GM23248 (cell line): ENCODE results near the gene WBP1L. TPM values are rescaled to one million over a fixed set of nuclear protein-coding genes. Genes with fewer than 3 reads are reported as not detected.
"Not testable (repeated sequence)": the region's sequence is repeated elsewhere in the genome, so short reads cannot be mapped to it uniquely, and the experiment has no call there.

ENCODE experiments used
- DNase-seq: peaks from one replicate; pipeline ENCODE4 v3.0.0-alpha.2; 2015
- H2AFZ ChIP-seq: fragments of 200-600 bp; sonication (generic); 2 replicates; pipeline ENCODE4 v1.6.1; 2016; ENCODE audit warnings: antibody characterized with exemption
- H3F3A ChIP-seq: fragments of 200-600 bp; sonication (generic); 2 replicates; pipeline ENCODE4 v1.6.1; 2016; ENCODE audit warnings: mild to moderate bottlenecking, antibody characterized with exemption, mixed run types; ENCODE audit not compliant: insufficient read depth
- H3K27ac ChIP-seq: fragments of 200-600 bp; sonication (generic); 2 replicates; pipeline ENCODE4 v1.5.1; 2016; ENCODE audit warnings: mild to moderate bottlenecking
- H3K27me3 ChIP-seq: fragments of 200-600 bp; sonication (generic); replicated peaks from 2 replicates; pipeline ENCODE4 v1.6.1; 2016; ENCODE audit warnings: mild to moderate bottlenecking; ENCODE audit not compliant: insufficient read depth
- H3K36me3 ChIP-seq: fragments of 200-600 bp; sonication (generic); 2 replicates; pipeline ENCODE4 v1.6.1; 2016; ENCODE audit warnings: low read depth, mild to moderate bottlenecking
- H3K4me1 ChIP-seq: fragments of 200-600 bp; sonication (generic); 2 replicates; pipeline ENCODE4 v1.6.1; 2016; ENCODE audit warnings: mild to moderate bottlenecking; ENCODE audit not compliant: insufficient read depth
- H3K4me2 ChIP-seq: fragments of 200-600 bp; sonication (generic); one replicate; pipeline ENCODE4 v1.6.1; 2016; ENCODE audit warnings: mild to moderate bottlenecking; ENCODE audit not compliant: unreplicated experiment
- H3K4me3 ChIP-seq: fragments of 200-600 bp; sonication (generic); 2 replicates; pipeline ENCODE4 v1.5.1; 2016; ENCODE audit warnings: mild to moderate bottlenecking
- H3K79me2 ChIP-seq: fragments of 200-600 bp; sonication (generic); 2 replicates; pipeline ENCODE4 v1.6.1; 2016; ENCODE audit warnings: mild to moderate bottlenecking; ENCODE audit not compliant: insufficient read depth
- H3K9ac ChIP-seq: fragments of 200-600 bp; sonication (generic); 2 replicates; pipeline ENCODE4 v1.6.1; 2016; ENCODE audit warnings: mild to moderate bottlenecking
- H3K9me2 ChIP-seq: fragments of 200-600 bp; sonication (generic); 2 replicates; pipeline ENCODE4 v1.6.1; 2016; ENCODE audit warnings: mixed run types, mild to moderate bottlenecking, moderate library complexity; ENCODE audit not compliant: insufficient read depth
- H3K9me3 ChIP-seq: fragments of 200-600 bp; sonication (generic); one replicate; pipeline ENCODE4 v1.6.1; 2017; ENCODE audit warnings: low read depth
- H4K20me1 ChIP-seq: fragments of 200-600 bp; sonication (generic); 2 replicates; pipeline ENCODE4 v1.6.0; 2016; ENCODE audit not compliant: insufficient read depth
- EZH2 ChIP-seq: fragments of 200-600 bp; sonication (generic); IDR thresholded peaks from 2 replicates; pipeline ENCODE4 v1.6.1; 2018; ENCODE audit warnings: antibody characterized with exemption, mild to moderate bottlenecking; ENCODE audit not compliant: insufficient read depth, poor library complexity, severe bottlenecking
- EZH2phosphoT487 ChIP-seq: fragments of 200-600 bp; sonication (generic); IDR thresholded peaks from 2 replicates; pipeline ENCODE4 v1.6.1; 2018; ENCODE audit warnings: antibody characterized with exemption, moderate library complexity, mild to moderate bottlenecking, low read depth; ENCODE audit not compliant: insufficient read depth
- WGBS, 2 experiments: methylation state at CpG; one replicate each; pipeline ENCODE4 v1.1.6; 2015 to 2017; ENCODE audit warnings: low lambda C conversion rate in 2 of 2, low coverage in 1 of 2; ENCODE audit errors: missing lambda C conversion rate in 2 of 2; 5-methylcytosine and 5-hydroxymethylcytosine counted together
- in situ Hi-C: fragments of 300-500 bp; cut with MboI; formaldehyde crosslinking; loops from 2 replicates; pipeline ENCODE4 v1.15.0; 2020
- polyA plus RNA-seq: library from polyadenylated mRNA; unstranded; fragments of >200 nt; fragmentation: Nextera tagmentation; extraction: Ambion mirVana; gene quantifications from 2 replicates; pipeline ENCODE4 v1.2.1, GENCODE V29; 2016
- total RNA-seq: library from RNA; depleted of rRNA; stranded (reverse); fragments of >200 nt; shearing (Covaris generic); gene quantifications from 2 replicates; pipeline ENCODE4 v1.2.3, GENCODE V29; 2014

Gene WBP1L
- total and polyA plus RNA-seq, 2 experiments from 2014 or later: 21.1 to 57.4 TPM

DNA sequence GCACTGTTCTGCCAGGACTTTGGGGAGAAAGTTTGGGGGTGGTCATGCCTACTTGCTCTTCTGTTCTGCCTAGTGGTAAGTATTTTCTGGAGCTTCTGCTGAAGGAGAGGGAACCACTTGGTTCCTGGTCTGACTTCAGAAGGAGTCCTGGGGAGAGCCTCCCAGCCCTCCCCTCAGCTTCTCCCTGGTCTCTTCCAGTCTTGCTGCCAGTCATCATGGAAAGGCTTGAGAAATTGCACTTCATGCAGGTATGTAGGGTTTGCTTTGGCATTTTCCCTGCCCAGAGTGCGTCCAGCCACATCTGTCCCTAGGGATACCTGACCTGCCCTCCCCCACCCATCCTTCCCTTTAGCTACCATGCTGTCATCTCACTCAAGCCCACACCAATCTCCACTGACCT is 11.1 kb upstream of the WBP1L start:
- Histone ChIP-seq H4K20me1 (no peaks in the 10 kb centered on the region), H3K4me3 (no peak overlapping the region), H3K9me3 (no peaks in the 10 kb centered on the region), H3F3A (no peaks in the 10 kb centered on the region), H3K79me2 (no peaks in the 10 kb centered on the region), H3K27me3 (no peaks in the 10 kb centered on the region), H3K9ac (no peak overlapping the region), H3K9me2 (no peaks in the 10 kb centered on the region), H2AFZ (no peak overlapping the region), H3K36me3 (no peaks in the 10 kb centered on the region), H3K4me2 (no peak overlapping the region), H3K4me1 (no peaks in the 10 kb centered on the region), H3K27ac (no peak overlapping the region)
- in situ Hi-C loops: loop anchor here (25.0 kb wide), 1 partner anchor 330 kb away; no protein-coding TSS in a partner anchor
- no peak for DNase-seq
- no peak for TF ChIP-seq EZH2
- TF ChIP-seq EZH2phosphoT487: no peak
- no CpG with 5 or more reads among the region's 1 CpG for WGBS, 2 experiments

DNA sequence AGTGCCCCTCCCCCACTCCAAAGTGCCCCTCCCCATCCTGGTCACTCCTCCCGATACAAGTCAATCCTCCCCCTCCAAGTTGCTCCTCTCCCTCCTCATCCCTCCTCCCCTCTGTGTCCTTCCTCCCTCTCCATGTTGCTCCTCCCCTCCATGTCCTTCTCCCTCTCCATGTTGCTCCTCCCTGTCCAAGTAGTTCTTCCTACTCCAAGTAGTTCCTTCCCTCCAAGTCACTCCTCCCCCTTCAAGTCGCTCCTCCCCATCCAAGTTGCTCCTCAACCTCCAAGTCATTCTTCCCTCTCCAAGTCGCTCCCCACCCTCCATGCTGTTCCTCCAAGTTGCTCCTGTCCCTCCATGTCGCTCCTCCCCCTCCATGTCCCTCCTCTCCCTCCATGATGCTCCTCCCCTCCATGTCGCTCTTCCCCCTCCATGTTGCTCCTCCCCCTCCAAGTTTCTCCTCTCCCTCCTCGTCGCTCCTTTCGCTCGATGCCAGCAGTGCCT is 8.6 kb upstream of the WBP1L start:
- H3K27ac ChIP-seq: no peak overlapping the region
- H3K4me1 ChIP-seq: no peaks in the 10 kb centered on the region
- 57 to 74% methylated on average over 7 to 9 of the region's 9 CpGs for WGBS, 2 experiments
- no peak overlapping the region for H3K4me3 ChIP-seq
- H3K79me2 ChIP-seq: no peaks in the 10 kb centered on the region
- no peak for TF ChIP-seq EZH2
- TF ChIP-seq EZH2phosphoT487: no peak
- H2AFZ ChIP-seq: no peak overlapping the region
- H3K27me3 ChIP-seq: no peaks in the 10 kb centered on the region
- peak; percentile 26 for DNase-seq
- in situ Hi-C loops: loop anchor here (25.0 kb wide), 1 partner anchor 327 kb away; no protein-coding TSS in a partner anchor
- no peak overlapping the region for H3K4me2 ChIP-seq
- no peaks in the 10 kb centered on the region for H3K9me2 ChIP-seq
- H3K36me3 ChIP-seq: no peaks in the 10 kb centered on the region
- no peaks in the 10 kb centered on the region for H4K20me1 ChIP-seq
- H3F3A ChIP-seq: no peaks in the 10 kb centered on the region
- no peaks in the 10 kb centered on the region for H3K9me3 ChIP-seq
- H3K9ac ChIP-seq: no peak overlapping the region

DNA sequence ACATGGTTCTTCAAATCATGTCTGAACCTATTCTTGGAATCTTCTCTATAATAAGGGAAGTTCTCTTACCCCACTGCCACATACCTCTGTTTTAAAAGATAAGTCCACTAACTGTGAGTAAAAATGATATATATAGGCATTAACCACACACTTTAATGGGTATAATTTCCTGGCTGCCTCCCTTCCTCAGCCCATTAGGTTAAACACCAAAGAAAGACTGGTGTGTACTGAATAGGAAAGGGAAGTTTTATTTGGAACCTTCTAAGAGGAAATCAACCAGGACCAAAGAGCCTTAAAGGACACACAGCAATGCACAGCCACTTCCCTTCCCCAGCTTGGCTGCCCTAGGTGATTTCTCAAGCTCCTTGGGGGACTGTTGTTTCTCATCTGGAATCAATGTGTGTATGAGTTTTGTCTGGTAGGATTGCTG is 5.0 kb upstream of the WBP1L start:
- H3F3A ChIP-seq: no peaks in the 10 kb centered on the region
- no peak overlapping the region for H3K9ac ChIP-seq
- in situ Hi-C loops: loop anchor here (25.0 kb wide), 1 partner anchor 324 kb away; no protein-coding TSS in a partner anchor

GRCh38 chr10:102740229-102740628 is 3.5 kb upstream of the WBP1L start:
- H3K4me3 ChIP-seq: no peak overlapping the region
- TF ChIP-seq EZH2phosphoT487 (no peak), EZH2 (no peak)
- no peak for DNase-seq
- no peaks in the 10 kb centered on the region for H3F3A ChIP-seq
- H3K9me3 ChIP-seq: no peaks in the 10 kb centered on the region
- H3K4me1 ChIP-seq: peaks cover 8% of the 10 kb centered on the region; the same call in 1 of the 2 replicates
- H3K36me3 ChIP-seq: no peaks in the 10 kb centered on the region
- WGBS, 2 experiments: 78 to 92% methylated on average over 2 of the region's 2 CpGs
- H4K20me1 ChIP-seq: no peaks in the 10 kb centered on the region
- H3K27ac ChIP-seq: no peak overlapping the region
- in situ Hi-C loops: loop anchor here (25.0 kb wide), 1 partner anchor 322 kb away; no protein-coding TSS in a partner anchor
- H3K27me3 ChIP-seq: no peaks in the 10 kb centered on the region
- no peak overlapping the region for H2AFZ ChIP-seq
- no peaks in the 10 kb centered on the region for H3K9me2 ChIP-seq
- H3K4me2 ChIP-seq: no peak overlapping the region
- no peak overlapping the region for H3K9ac ChIP-seq
- H3K79me2 ChIP-seq: peaks cover 15% of the 10 kb centered on the region

More for the DNA sequence above, 5.0 kb upstream of the WBP1L start:
- H3K36me3 ChIP-seq: no peaks in the 10 kb centered on the region
- no peak overlapping the region for H3K4me3 ChIP-seq
- no peak for DNase-seq
- H3K79me2 ChIP-seq: no peaks in the 10 kb centered on the region; the same call in 1 of the 2 replicates
- no peaks in the 10 kb centered on the region for H4K20me1 ChIP-seq
- no peaks in the 10 kb centered on the region for H3K9me2 ChIP-seq
- TF ChIP-seq EZH2 (no peak), EZH2phosphoT487 (no peak)
- no peak overlapping the region for H3K4me2 ChIP-seq
- H3K9me3 ChIP-seq: no peaks in the 10 kb centered on the region
- no peak overlapping the region for H3K27ac ChIP-seq
- H3K4me1 ChIP-seq: 0 out of 2 replicates have a peak, but pooled peaks cover 3% of the 10 kb centered on the region
- H2AFZ ChIP-seq: no peak overlapping the region
- H3K27me3 ChIP-seq: no peaks in the 10 kb centered on the region

DNA sequence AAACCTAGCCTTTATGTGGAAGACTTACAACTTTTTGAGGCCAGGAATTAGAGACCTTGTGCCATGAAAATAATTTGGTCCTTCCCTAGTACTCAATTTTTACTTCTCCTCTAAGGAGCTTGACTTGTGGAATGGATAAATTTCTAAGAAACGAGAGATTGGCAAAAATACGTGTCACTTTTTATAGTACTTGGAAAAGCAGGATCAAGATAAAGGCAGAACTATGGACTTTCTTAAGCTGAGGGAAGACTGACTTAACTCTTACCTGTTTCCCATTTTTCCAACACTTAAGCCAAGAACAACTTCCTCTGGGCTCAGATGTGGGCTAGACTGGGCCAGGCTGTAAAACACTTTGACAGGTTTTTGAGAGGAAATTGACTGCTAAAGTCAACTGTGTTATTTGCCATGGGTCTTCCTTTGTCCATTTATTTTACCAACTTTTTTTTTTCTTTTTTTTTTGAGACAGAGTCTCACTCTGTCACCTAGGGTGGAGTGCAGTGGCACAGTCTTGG is 2.0 kb upstream of the WBP1L start:
- DNase-seq: no peak
- TF ChIP-seq EZH2 (no peak), EZH2phosphoT487 (no peak)
- WGBS, 2 experiments: 98 to 100% methylated on average over 2 of the region's 2 CpGs
- H3K27ac ChIP-seq: no peak overlapping the region
- no peak overlapping the region for H2AFZ ChIP-seq
- H3F3A ChIP-seq: no peaks in the 10 kb centered on the region
- no peaks in the 10 kb centered on the region for H3K9me2 ChIP-seq
- H3K4me3 ChIP-seq: no peak overlapping the region
- no peak overlapping the region for H3K4me2 ChIP-seq
- peaks cover 18% of the 10 kb centered on the region; the same call in 1 of the 2 replicates for H3K4me1 ChIP-seq
- no peaks in the 10 kb centered on the region for H3K27me3 ChIP-seq
- in situ Hi-C loops: loop anchor here (25.0 kb wide), 1 partner anchor 321 kb away; no protein-coding TSS in a partner anchor
- no peak overlapping the region for H3K9ac ChIP-seq
- no peaks in the 10 kb centered on the region for H3K36me3 ChIP-seq
- no peaks in the 10 kb centered on the region for H3K9me3 ChIP-seq
- H3K79me2 ChIP-seq: peaks cover 31% of the 10 kb centered on the region
- H4K20me1 ChIP-seq: no peaks in the 10 kb centered on the region

DNA sequence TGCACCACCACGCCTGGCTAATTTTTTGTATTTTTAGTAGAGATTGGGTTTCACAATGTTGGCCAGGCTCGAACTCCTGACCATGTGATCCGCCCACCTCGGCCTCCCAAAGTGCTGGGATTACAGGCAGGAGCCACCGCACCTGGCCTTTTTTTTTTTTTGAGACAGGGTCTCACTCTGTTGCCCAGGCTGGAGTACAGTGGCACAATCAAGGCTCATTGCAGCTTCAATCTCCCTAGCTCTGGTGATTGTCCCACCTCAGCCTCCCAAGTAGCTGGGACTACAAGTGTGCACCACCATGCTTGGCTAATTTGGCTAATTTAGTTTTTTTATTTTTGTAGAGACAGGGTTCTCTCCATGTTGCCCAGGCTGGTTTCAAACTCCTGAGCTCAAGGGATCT is 1.4 kb upstream of the WBP1L start:
- WGBS, 2 experiments: 89 to 94% methylated on average over 5 of the region's 5 CpGs
- Histone ChIP-seq H3K79me2 (peaks cover 36% of the 10 kb centered on the region), H3K4me1 (peaks cover 18% of the 10 kb centered on the region; the same call in 1 of the 2 replicates)
- in situ Hi-C loops: loop anchor here (25.0 kb wide), 1 partner anchor 320 kb away; no protein-coding TSS in a partner anchor
- H3K9ac ChIP-seq, H3K36me3 ChIP-seq, H3K27ac ChIP-seq, H4K20me1 ChIP-seq, H3K4me3 ChIP-seq, H3K4me2 ChIP-seq, H3K9me2 ChIP-seq, DNase-seq, H2AFZ ChIP-seq, H3K9me3 ChIP-seq, H3F3A ChIP-seq, H3K27me3 ChIP-seq: not testable (repeated sequence)
